GM21526 (cell line): ENCODE data around the gene KDM1B.
A peak's percentile ranks its signal among the peaks of the same experiment; 100 is the strongest.

Source experiments
- ATAC-seq: cut with Tn5 transposase; IDR thresholded peaks from one replicate; pipeline ENCODE4 v1.9.1; 2021; ENCODE audit warnings: moderate library complexity; ENCODE audit not compliant: unreplicated experiment, low FRiP score

Gene KDM1B

GRCh38 chr6:18155150-18155863 is at the start of gene KDM1B:
Gene KDM1B (plus strand): TSS chr6:18155422. CDS start chr6:18159896, 4,474 bp downstream.
- peak; percentile 88 for ATAC-seq

DNA sequence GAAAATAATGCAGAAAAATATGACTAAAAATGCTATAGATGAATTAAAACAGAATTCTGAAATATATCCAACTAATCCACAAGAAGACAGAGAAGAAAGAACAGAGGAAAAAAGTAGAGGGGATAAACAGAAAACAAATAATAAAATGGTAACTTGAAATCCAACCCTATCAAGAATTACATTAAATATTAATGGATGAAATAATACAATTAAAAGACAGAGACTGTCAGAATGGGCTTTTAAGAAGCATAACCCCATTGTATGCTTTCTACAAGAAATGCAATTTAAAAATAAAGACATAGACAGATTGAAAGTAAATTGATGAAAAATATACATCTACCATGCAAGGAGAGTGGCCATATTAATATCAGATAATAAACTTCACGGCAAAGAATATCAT is 48.2 kb upstream of the KDM1B start:
- ATAC-seq = no peak

DNA sequence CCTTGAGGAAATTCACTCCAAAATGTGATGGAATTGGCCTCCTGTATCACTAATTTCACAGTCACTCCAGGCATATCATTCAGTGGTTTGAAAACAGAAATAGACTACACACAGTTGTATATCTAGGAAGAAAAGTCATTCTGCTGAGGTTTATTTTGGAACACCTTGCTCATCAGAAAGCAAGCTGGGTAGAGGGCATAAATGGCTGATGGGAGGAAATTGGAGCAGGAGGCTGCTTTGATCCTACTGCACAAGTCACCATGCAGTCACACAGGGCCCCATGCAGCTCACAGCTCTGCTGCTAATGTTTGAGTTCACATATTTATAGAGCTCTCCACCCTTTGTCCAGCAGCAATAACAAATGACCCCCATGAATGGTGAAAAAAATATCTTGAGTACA is 45.1 kb upstream of the KDM1B start:
- ATAC-seq = no peak

- no peak for ATAC-seq
Observed at GRCh38 chr6:18115356-18115755, 39.9 kb upstream of the KDM1B start.

DNA sequence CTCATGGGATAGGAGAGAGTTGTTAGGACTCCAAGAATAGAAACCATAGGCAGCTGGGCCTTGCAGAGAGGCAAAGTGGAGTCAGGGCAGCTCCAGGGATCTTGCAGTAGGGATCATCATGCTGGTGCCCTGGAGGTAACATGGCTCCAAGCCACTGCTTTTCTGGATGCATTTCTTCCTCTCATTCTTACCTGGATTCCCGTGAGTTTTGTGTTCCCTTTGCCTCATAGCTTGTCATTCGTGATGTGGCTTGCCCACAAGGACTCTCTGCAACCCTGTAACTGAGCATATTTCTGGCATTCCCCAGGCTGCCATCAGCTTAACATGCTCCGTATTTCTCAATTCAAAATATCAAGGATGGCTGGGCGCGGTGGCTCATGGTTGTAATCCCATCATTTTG is 38.1 kb upstream of the KDM1B start:
- ATAC-seq = no peak

GRCh38 chr6:18118330-18118729 is 36.9 kb upstream of the KDM1B start:
- ATAC-seq = no peak

DNA sequence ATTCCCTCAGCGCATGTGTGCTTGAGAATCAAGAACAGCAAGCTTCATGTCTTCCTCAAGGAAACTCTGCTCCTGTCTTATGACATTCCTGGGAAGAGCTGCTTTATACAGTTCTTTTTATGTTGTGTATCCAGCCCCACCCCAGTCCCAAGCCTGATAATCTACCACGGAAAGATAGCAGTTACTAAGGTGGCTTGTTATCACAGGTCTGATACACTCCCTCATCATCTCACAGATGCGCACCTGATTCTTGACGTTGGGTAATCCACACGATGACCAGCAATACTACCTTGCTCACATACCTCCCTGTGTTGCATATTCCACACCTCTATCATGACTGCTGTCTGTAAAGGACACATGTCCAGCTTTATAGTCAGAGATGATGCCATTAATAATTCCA is 36.0 kb upstream of the KDM1B start:
- no peak for ATAC-seq

DNA sequence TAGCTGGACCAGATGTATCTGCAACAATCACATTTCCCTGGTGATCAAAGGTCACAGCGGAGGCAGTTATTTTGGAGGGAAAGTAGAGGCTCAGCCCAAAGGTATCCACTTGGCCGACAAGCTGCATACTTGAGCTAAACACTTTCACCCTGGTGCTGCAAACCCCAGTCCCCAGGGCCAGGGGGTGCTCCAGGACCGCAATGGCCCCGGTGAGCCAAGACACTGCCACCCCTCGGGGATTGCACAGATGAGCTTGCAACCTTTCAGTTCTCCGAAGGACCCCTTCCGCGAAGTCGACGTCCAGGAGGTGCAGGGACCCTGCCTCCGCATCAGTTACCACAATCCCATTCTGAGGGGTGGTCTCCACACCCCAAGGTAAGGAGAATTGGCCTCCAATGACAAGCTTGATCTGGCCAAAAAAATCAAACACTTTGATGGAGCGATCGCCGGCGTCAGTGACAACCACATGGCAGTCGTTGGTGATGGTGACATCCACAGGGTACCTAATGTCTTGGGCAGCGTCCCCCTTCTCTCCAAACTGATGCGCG is 33.6 kb upstream of the KDM1B start:
- ATAC-seq = no peak

DNA sequence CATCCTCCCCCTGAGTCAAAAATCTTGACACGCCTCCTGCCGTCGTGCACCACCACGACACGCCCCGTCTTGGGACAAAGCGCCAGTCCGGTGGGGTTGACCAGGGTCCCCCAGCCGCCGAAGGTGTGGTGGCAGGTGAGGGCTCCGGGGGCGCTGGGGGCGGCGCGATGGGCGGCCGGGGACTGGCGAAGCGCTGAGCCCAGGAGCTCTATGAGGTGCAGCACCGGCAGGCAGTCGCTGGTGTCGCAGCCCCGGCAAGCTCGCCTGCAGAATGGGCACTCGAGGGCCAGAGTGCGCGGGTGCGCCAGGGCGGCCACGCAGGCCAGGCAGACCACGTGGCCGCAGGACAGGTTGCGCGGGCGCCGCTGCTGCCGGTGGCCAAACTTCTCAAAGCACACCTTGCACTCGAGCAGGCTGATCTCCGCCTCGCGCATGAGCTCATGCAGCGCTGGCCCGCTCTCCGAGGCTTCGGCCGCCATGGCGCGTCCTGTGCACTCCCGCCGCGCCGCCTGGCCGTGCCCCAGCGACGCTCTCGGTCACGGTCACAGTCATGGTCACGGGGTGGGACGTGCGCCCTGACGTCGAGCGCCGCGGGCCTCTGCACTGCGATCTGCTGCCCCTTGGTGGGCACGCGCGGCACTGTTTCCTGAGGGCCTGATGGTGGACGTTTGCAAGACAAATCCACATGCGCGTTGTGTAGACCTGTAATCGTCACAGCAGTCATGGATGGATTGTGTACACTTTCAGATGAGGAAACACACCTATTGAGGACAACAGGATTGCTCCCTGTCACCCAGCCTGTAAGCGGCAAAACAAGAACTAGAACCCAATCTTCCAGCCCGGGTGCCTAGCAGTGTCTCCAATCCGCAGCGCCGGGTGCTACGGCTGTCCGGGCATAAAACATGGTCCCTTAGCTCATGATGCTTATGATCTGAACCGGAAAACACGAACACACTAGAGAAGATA is 32.8 kb upstream of the KDM1B start, which contains the start of gene NHLRC1:
Gene NHLRC1, minus strand, starts transcription at position 550 of the 966 bp plus-strand sequence. Its CDS starts 71 bp downstream, at position 479.
- peak; percentile 97 for ATAC-seq

DNA sequence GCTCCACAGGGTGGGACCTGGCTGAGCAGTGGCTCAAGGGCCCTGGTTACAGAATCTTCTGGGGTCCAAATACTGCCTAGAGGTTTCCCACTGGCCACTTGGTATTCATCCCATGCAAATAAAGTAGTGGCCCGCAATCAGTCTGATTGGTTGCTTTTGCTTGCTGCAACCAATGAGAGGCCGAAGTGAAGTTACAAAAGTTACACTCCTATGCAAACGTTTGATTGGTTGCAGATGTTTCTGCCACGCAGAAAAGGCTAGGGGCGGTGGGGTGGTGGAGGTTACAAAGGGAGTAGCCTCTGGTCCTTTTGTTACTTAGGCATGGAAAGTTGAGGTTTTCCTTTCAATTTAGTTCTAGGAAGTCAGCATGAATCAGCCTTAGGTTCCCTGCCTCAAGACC is 29.1 kb upstream of the KDM1B start:
- no peak for ATAC-seq

DNA sequence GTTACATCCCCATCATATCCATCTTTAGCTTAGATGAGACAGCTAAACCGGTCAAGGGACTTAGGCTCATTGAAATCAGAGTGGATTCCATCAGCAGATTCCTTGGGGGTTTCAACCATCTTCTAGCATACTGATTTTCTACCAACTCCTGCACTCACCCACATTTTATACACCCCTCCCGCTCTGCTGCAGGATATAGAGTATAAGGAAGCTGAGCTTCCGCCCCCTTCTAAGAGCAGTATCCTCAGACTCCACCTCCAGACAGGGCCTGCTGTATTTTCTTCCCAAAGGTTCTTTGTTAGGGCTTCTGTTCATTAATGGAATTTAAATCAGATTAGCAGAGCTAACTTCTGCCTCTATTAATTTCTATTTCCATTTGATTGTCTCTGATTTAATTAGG is 22.9 kb upstream of the KDM1B start:
- no peak for ATAC-seq

DNA sequence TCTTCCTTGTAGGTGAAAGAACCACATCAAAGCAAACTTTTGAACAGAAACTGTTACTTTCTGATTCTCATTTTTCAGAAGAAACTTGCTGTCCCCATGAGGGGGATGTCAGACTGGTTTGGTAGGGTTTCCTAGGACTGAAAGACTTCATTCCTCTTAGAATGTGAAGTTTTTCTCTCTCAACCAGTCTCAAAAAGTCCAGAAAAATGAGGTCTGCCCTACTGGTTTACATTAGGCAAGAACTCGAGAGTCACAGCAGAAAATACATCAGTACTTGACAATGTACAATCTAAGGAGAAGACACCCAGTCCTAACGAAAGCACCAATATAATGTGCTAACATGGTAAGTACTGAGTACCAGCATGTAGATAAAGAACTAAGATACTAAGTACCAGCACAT is 20.1 kb upstream of the KDM1B start:
- ATAC-seq = no peak

DNA sequence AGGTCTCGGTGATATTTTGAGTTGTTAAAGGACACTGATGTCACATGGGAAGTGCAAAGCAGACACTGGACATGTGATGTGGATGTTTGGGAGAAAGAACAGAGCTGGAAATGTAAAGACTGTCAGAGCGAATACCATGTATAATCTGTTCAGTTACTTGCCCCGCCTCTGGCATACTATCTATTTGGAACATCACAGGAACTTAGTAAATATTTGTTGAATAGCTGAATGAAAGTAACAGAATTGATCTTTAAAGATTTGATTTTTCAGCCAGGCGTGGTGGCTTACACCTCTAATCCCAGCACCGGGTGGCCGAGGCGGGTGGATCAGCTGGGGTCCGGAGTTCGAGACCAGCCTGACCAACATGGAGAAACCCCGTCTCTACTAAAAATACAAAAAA is 19.0 kb upstream of the KDM1B start:
- ATAC-seq = no peak

GRCh38 chr6:18138906-18139305 is 16.3 kb upstream of the KDM1B start:
- ATAC-seq = no peak

GRCh38 chr6:18139935-18140621 is 15.1 kb upstream of the KDM1B start:
- ATAC-seq = no peak

- no peak for ATAC-seq
Observed at GRCh38 chr6:18141805-18142590, 13.2 kb upstream of the KDM1B start.

DNA sequence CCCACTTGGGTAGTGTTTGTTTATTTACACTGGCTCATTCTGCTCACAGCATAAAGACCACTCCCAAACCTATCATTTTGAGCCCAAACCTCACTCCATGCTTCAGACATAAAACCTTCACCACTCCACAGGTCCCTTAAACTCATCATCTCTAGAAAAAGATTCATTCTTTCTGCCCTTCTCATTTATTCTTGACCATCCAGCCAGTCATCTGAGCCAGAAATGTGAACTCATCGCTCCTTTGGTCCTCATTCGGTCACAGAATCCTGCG is 12.7 kb upstream of the KDM1B start:
- no peak for ATAC-seq

GRCh38 chr6:18147160-18147559 is 8.1 kb upstream of the KDM1B start:
- ATAC-seq = no peak

GRCh38 chr6:18147616-18148015 is 7.6 kb upstream of the KDM1B start:
- ATAC-seq = no peak

DNA sequence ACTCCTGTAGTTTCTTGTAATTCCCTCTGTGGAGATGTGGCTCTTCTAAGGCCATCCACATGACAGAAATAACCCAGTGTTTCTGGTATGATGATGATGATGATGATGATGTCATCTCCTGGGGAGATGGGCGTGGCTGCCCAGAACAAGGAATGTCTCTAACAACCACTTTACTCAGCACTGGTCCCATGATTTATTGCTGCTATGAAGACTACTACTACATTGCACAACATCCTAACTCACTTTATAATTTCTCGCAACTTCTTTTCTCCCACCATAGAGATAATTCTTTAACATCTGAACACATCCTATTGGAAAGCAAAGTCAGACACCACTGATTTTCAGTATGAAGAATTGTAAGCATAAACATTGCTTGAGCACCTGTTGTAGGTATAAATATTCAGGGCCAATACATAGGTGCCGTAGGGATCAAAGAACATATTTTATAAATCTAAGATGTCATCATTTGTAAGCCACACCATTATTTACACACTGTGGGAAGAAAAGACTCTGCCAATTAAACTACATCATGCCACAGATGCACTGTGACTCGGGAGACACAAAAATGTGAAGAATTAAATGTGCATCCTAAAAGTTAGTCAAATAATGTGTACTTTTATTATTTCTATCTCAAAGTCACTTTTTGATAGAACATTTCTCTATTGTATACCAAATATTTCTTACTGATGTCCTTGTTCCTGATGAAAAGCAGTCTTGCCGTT is 6.8 kb upstream of the KDM1B start:
- no peak for ATAC-seq
